HepG2 (cell line): ENCODE data around the gene OR52I1. TPM values are rescaled to one million over a fixed set of nuclear protein-coding genes. Genes with fewer than 3 reads are reported as not detected.

Experiments used
- ATAC-seq: fragments of 200-7000 bp; cut with Tn5 transposase; 3 replicates; pipeline ENCODE4 v1.9.1; 2020; ENCODE audit warnings: mild to moderate bottlenecking, moderate library complexity
- BruUV-seq: library from RNA; stranded (reverse); fragments of 400-500 nt; replicated peaks from 2 replicates; lab custom pipeline; 2021; lab: Mats Ljungman, UMichigan
- CTCF ChIA-PET: fragments of 300-600 bp; formaldehyde crosslinking; extraction: SDS; loops from one replicate; lab custom pipeline; 2021; ENCODE audit warnings: low total read pairs, inconsistent platforms, low intra/inter-chr PET ratio; lab: Yijun Ruan, JAX
- POLR2A ChIA-PET: fragments of 350-600 bp; sonication (Branson Sonifier 250); formaldehyde crosslinking; loops from one replicate; lab custom pipeline; 2020; ENCODE audit warnings: antibody characterized with exemption, inconsistent platforms; lab: Yijun Ruan, JAX
- DNase-seq: peaks from one replicate; pipeline ENCODE4 v3.0.0-alpha.2; 2015; ENCODE audit warnings: low spot score
- FAIRE-seq: peaks from 3 replicates; lab custom pipeline; 2011; peaks lifted over from hg19 to GRCh38; lab: Jason Lieb, UNC
- H2AFZ ChIP-seq: one replicate; pipeline ENCODE4 v1.6.1; 2011; ENCODE audit warnings: low read length, inconsistent platforms
- H3K27ac ChIP-seq: fragments of 300-600 bp; 3 replicates; pipeline ENCODE4 v1.8.0; 2011; ENCODE audit warnings: mixed run types, mild to moderate bottlenecking, mixed read lengths, low read length, inconsistent platforms; ENCODE audit not compliant: insufficient read depth; ENCODE audit errors: extremely low read length
- H3K27me3 ChIP-seq, 2 experiments: fragments of 200-600 bp in 1 of 2; 2 replicates in 1 of 2; 3 replicates in 1 of 2; pipeline versions ENCODE4 v1.6.0 to v1.8.0; 2011; ENCODE audit warnings: low read length in 2 of 2, mild to moderate bottlenecking in 2 of 2, moderate library complexity in 2 of 2, inconsistent platforms in 1 of 2; ENCODE audit not compliant: insufficient read depth in 2 of 2, control insufficient read depth in 1 of 2
- H3K36me3 ChIP-seq, 2 experiments: fragments of 200-600 bp in 1 of 2; replicated peaks in 1 of 2; 2 replicates in 1 of 2; 3 replicates in 1 of 2; pipeline versions ENCODE4 v1.5.1 to v1.8.0; 2011; ENCODE audit warnings: low read length in 2 of 2, inconsistent platforms in 1 of 2; ENCODE audit not compliant: insufficient read depth in 2 of 2, control insufficient read depth in 1 of 2
- H3K4me1 ChIP-seq: 2 replicates; pipeline ENCODE4 v1.5.1; 2012; ENCODE audit warnings: low read length, inconsistent platforms; ENCODE audit not compliant: insufficient read depth
- H3K4me2 ChIP-seq: 2 replicates; pipeline ENCODE4 v1.6.0; 2011; ENCODE audit warnings: low read depth, low read length, inconsistent platforms
- H3K4me3 ChIP-seq, 3 experiments: fragments of 200-600 bp in 1 of 3; sonication (generic), shearing (Covaris generic) in 1 of 3; replicated peaks in 1 of 3; 2 replicates each; pipeline ENCODE4 v1.5.1; 2011 to 2016; ENCODE audit warnings: low read length in 3 of 3, inconsistent platforms in 2 of 3, low read depth in 2 of 3, mild to moderate bottlenecking in 2 of 3, control low read depth in 1 of 3, mixed read lengths in 1 of 3; ENCODE audit not compliant: insufficient read depth in 1 of 3
- H3K79me2 ChIP-seq: one replicate; pipeline ENCODE4 v1.6.1; 2011; ENCODE audit warnings: low read length, inconsistent platforms; ENCODE audit not compliant: insufficient read depth
- H3K9ac ChIP-seq: 2 replicates; pipeline ENCODE4 v1.6.0; 2011; ENCODE audit warnings: mild to moderate bottlenecking, low read depth, low read length, inconsistent platforms; ENCODE audit not compliant: insufficient read depth
- H3K9me3 ChIP-seq: 2 replicates; pipeline ENCODE4 v1.5.1; 2012; ENCODE audit warnings: mild to moderate bottlenecking, low read length
- H4K20me1 ChIP-seq: 2 replicates; pipeline ENCODE4 v1.6.0; 2011; ENCODE audit warnings: inconsistent platforms, mild to moderate bottlenecking, low read length, moderate library complexity; ENCODE audit not compliant: insufficient read depth
- AKAP8 ChIP-seq: sonication (generic); formaldehyde crosslinking; IDR thresholded peaks from 2 replicates; pipeline ENCODE4 v1.5.1; 2020; ENCODE audit warnings: mild to moderate bottlenecking, missing genetic modification reagents
- ASH2L ChIP-seq: fragments of 300-600, 200-600 bp; sonication (generic); IDR thresholded peaks from 2 replicates; pipeline ENCODE4 v1.7.0; 2017; ENCODE audit warnings: low read depth, mild to moderate bottlenecking, moderate library complexity, mixed read lengths, low read length; ENCODE audit not compliant: insufficient read length
- TGIF2 ChIP-seq: IDR thresholded peaks from 2 replicates; pipeline ENCODE4 v1.6.1; 2016; ENCODE audit warnings: control low read depth, missing compliant biosample characterization
- THAP7 ChIP-seq: sonication (generic); formaldehyde crosslinking; IDR thresholded peaks from 2 replicates; pipeline ENCODE4 v1.8.1; 2023; ENCODE audit warnings: mild to moderate bottlenecking, missing genetic modification reagents
- TMF1 ChIP-seq: sonication (generic); formaldehyde crosslinking; IDR thresholded peaks from 2 replicates; pipeline ENCODE4 v1.8.1; 2022; ENCODE audit warnings: low read depth, missing genetic modification reagents
- TRIM22 ChIP-seq: fragments of 450-650 bp; IDR thresholded peaks from 2 replicates; pipeline ENCODE4 v1.6.1; 2017
- ZBTB37 ChIP-seq: sonication (generic); formaldehyde crosslinking; IDR thresholded peaks from 2 replicates; pipeline ENCODE4 v1.4.0; 2020; ENCODE audit warnings: mild to moderate bottlenecking, missing genetic modification reagents
- ZFAT ChIP-seq: sonication (generic); formaldehyde crosslinking; conservative IDR thresholded peaks from 2 replicates; pipeline ENCODE4 v1.8.1; 2023; ENCODE audit warnings: missing genetic modification reagents, inconsistent platforms
- ZNF569 ChIP-seq: sonication (generic); formaldehyde crosslinking; IDR thresholded peaks from 2 replicates; pipeline ENCODE4 v1.5.0; 2020; ENCODE audit warnings: mild to moderate bottlenecking, missing genetic modification reagents, moderate library complexity, borderline replicate concordance
- ZSCAN25 ChIP-seq: sonication (generic); formaldehyde crosslinking; IDR thresholded peaks from 2 replicates; pipeline ENCODE4 v1.8.0; 2022; ENCODE audit warnings: mild to moderate bottlenecking, missing genetic modification reagents
- ZUFSP ChIP-seq: sonication (generic); formaldehyde crosslinking; IDR thresholded peaks from 2 replicates; pipeline ENCODE4 v1.9.0; 2021; ENCODE audit warnings: missing genetic modification reagents, mild to moderate bottlenecking, borderline replicate concordance
- WGBS: methylation state at CpG from one replicate; pipeline ENCODE4 v1.1.6; 2017; ENCODE audit warnings: low lambda C conversion rate; 5-methylcytosine and 5-hydroxymethylcytosine counted together
- in situ Hi-C: cut with HindIII; loops from 2 replicates; pipeline ENCODE4 v1.10.0; 2017; ENCODE audit warnings: low pct_unique_long_range_greater_than_20kb; ENCODE audit not compliant: extremely low pct_ligation_motif_present
- intact Hi-C: fragments of 100-400 bp; cut with micrococcal nuclease; formaldehyde crosslinking; loops from one replicate; pipeline ENCODE4 v1.10.0; 2022; ENCODE audit not compliant: unreplicated experiment
- polyA plus RNA-seq, 8 experiments: library from polyadenylated mRNA; depleted of rRNA in 3 of 8; stranded (reverse) in 7 of 8; unstranded in 1 of 8; fragments of >200 nt; fragmentation: Illumina TruSeq in 4 of 8; extraction: Trizol in 4 of 8; gene quantifications; 2 replicates each; pipeline versions ENCODE4 v1.2.1 to v1.2.3, GENCODE V29; 2011 to 2016; ENCODE audit warnings: low read depth in 4 of 8, missing spikeins in 1 of 8, mixed read lengths in 1 of 8; ENCODE audit not compliant: insufficient read depth in 1 of 8
- total RNA-seq, 5 experiments: library from RNA; depleted of rRNA; stranded (reverse); fragments of >200 nt; fragmentation: Illumina TruSeq; extraction: Trizol; gene quantifications; 2 replicates each; pipeline ENCODE4 v1.2.3, GENCODE V29; 2016; ENCODE audit warnings: low read depth in 1 of 5

OR52I1 gene
- total and polyA plus RNA-seq, 2 of the 13 experiments (the other 11 are each of a cell fraction or from before 2014, with no cell fraction given) = not detected

- TF ChIP-seq ASH2L = no peak
- TF ChIP-seq TRIM22 = no peak
- no peak for TF ChIP-seq ZUFSP (CRISPR knock-in tag)
These were observed 16.6 kb downstream of the OR52I1 start (continued) for GRCh38 chr11:4610258-4610935.

- no peak overlapping the region for H2AFZ ChIP-seq
- H3K4me1 ChIP-seq = no peaks in the 10 kb centered on the region
- H3K36me3 ChIP-seq = no peaks in the 10 kb centered on the region
- ChIA-PET POLR2A (no interaction called here), CTCF (no interaction called here)
- in situ Hi-C loops = no loop called here
- FAIRE-seq (no peak), DNase-seq (no peak), ATAC-seq (no peak)
- H3K9me3 ChIP-seq = no peaks in the 10 kb centered on the region
- 0% methylated on average over 2 of the region's 2 CpGs for WGBS
- H3K79me2 ChIP-seq = no peaks in the 10 kb centered on the region
- TF ChIP-seq TGIF2 (CRISPR knock-in tag) (no peak), THAP7 (CRISPR knock-in tag) (no peak), AKAP8 (no peak), ZSCAN25 (CRISPR knock-in tag) (no peak), TMF1 (CRISPR knock-in tag) (no peak), ZBTB37 (no peak), ZFAT (no peak), ZNF569 (CRISPR knock-in tag) (no peak)
- H3K9ac ChIP-seq = no peak overlapping the region
- H3K4me3 ChIP-seq = no peak overlapping the region
- no peaks in the 10 kb centered on the region for H4K20me1 ChIP-seq
- no peak overlapping the region for H3K4me2 ChIP-seq
- intact Hi-C loops = no loop called here
- no peak overlapping the region for H3K27ac ChIP-seq
- H3K27me3 ChIP-seq = peaks cover 0 to 18% of the 10 kb centered on the region in 2 experiments; a peak in 1 of 5 replicates
- BruUV-seq = no TSS peak
These were observed 18.1 kb downstream of the OR52I1 start for GRCh38 chr11:4611986-4612385.
